Ovary (tissue), 3 donors: ENCODE results near the gene MUC21.

ENCODE experiments used
- POLR2A ChIP-seq: fragments of 450-650 bp; IDR thresholded peaks from one replicate; pipeline ENCODE4 v1.6.1; 2017; ENCODE audit warnings: antibody characterized with exemption, mild to moderate bottlenecking, moderate library complexity
- TF ChIP-seq, protein P1 (sequence below), 3 donors: fragments of 450-650 bp in 2 of 3; fragments of 200-600 bp in 1 of 3; IDR thresholded peaks; one replicate each; pipeline versions ENCODE4 v1.5.1 to v1.8.0; 2016 to 2022; ENCODE audit warnings: antibody characterized with exemption in 3 of 3, mild to moderate bottlenecking in 1 of 3
- donor health status: DM: no; HTN: no; CAD: no.

DNA sequence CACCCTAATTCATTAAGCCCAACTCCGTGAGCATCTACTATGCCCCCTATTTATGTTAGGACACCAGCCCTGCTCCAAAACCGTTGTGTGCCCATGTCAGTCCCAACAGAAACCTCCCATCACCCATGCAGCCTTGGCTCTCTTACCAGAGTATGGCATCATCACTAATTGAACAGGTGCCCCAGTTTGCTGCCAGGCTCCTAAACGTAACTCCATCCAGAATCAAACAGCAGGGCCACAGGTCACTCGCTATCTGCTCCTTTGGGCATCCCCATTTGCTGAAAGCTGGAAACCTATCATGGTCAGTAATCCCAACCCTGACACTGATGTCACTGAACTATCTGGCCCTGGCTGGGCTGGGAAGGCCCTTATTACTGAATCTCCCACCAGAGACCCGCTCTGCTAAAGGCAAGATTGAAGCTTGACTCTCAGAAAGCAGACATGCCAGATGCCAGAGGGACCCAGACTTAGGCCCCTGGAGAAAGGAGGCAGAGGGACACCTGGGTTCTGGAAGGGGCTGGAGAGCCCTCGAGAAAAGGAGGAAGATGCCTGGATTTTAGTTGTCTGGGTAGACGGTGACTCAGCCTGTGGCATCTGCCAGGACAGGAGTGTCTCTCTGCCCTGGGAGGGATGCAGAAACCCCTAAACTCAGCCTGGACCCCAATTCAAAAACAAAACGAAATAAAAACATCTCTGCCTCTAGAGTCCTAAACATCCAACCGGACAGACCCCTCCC is 28.7 kb upstream of the MUC21 start:
- TF ChIP-seq, protein P1, sequence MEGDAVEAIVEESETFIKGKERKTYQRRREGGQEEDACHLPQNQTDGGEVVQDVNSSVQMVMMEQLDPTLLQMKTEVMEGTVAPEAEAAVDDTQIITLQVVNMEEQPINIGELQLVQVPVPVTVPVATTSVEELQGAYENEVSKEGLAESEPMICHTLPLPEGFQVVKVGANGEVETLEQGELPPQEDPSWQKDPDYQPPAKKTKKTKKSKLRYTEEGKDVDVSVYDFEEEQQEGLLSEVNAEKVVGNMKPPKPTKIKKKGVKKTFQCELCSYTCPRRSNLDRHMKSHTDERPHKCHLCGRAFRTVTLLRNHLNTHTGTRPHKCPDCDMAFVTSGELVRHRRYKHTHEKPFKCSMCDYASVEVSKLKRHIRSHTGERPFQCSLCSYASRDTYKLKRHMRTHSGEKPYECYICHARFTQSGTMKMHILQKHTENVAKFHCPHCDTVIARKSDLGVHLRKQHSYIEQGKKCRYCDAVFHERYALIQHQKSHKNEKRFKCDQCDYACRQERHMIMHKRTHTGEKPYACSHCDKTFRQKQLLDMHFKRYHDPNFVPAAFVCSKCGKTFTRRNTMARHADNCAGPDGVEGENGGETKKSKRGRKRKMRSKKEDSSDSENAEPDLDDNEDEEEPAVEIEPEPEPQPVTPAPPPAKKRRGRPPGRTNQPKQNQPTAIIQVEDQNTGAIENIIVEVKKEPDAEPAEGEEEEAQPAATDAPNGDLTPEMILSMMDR (IDR thresholded peaks at IDR 0.05) = no peak
- TF ChIP-seq POLR2A = no peak
